Stimulated activated naive B cell treated with anti-CD40 and anti-IgM and Interleukin-4, amounts not matched to agents 10 μg/mL and 1 μg/mL and 100 μg/mL, for 72 hours (primary cell): ENCODE results near the gene U2SURP.
"Not testable (repeated sequence)": the region's sequence is repeated elsewhere in the genome, so short reads cannot be mapped to it uniquely, and the experiment has no call there.

Experiments used
- ATAC-seq, 2 donors: fragments of 150-1000 bp; cut with Tn5 transposase; replicated peaks; 2 replicates each; pipeline ENCODE4 v1.10.0; 2021; ENCODE audit warnings: moderate library complexity in 1 of 2
- DNase-seq: peaks from one replicate; pipeline ENCODE4 v3.0.0; 2021
- H3K27ac Mint-ChIP-seq: one replicate; pipeline ENCODE4 v1.8.0; 2022; ENCODE audit warnings: mild to moderate bottlenecking, mixed read lengths
- H3K27me3 Mint-ChIP-seq, 2 donors: one replicate each; pipeline ENCODE4 v1.8.0; 2022; ENCODE audit warnings: mixed read lengths in 2 of 2
- H3K36me3 Mint-ChIP-seq, 2 donors: one replicate each; pipeline ENCODE4 v1.8.0; 2022; ENCODE audit warnings: mixed read lengths in 2 of 2, mild to moderate bottlenecking in 1 of 2
- H3K4me1 Mint-ChIP-seq, 2 donors: one replicate each; pipeline ENCODE4 v1.8.0; 2022; ENCODE audit warnings: mixed read lengths in 2 of 2, mild to moderate bottlenecking in 1 of 2
- H3K4me3 Mint-ChIP-seq, 2 donors: one replicate each; pipeline ENCODE4 v1.8.0; 2022; ENCODE audit warnings: mild to moderate bottlenecking in 2 of 2, mixed read lengths in 2 of 2, moderate library complexity in 1 of 2
- H3K9me3 Mint-ChIP-seq, 2 donors: one replicate each; pipeline ENCODE4 v1.8.0; 2022; ENCODE audit warnings: mixed read lengths in 2 of 2, mild to moderate bottlenecking in 1 of 2

U2SURP gene

GRCh38 chr3:142988221-142988620, 13.1 kb upstream of the U2SURP start:
- peaks cover 4 to 13% of the 10 kb centered on the region in 2 donors for H3K4me1 Mint-ChIP-seq
- H3K36me3 Mint-ChIP-seq, DNase-seq, H3K27ac Mint-ChIP-seq, ATAC-seq, H3K9me3 Mint-ChIP-seq, H3K4me3 Mint-ChIP-seq, H3K27me3 Mint-ChIP-seq: not testable (repeated sequence)

GRCh38 chr3:142988826-142989225, 12.5 kb upstream of the U2SURP start:
- not testable (repeated sequence) for DNase-seq, H3K36me3 Mint-ChIP-seq, H3K4me3 Mint-ChIP-seq, ATAC-seq, H3K27ac Mint-ChIP-seq, H3K9me3 Mint-ChIP-seq, H3K27me3 Mint-ChIP-seq
- peaks cover 6 to 17% of the 10 kb centered on the region in 2 donors for H3K4me1 Mint-ChIP-seq

GRCh38 chr3:142990721-142991120, 10.6 kb upstream of the U2SURP start:
- no peak for ATAC-seq
- H3K27me3 Mint-ChIP-seq, result no peaks in the 10 kb centered on the region

GRCh38 chr3:142992323-142992722, 9.0 kb upstream of the U2SURP start:
- Mint-ChIP-seq H3K9me3 (peaks cover 0 to 1% of the 10 kb centered on the region in 2 donors), H3K27me3 (no peaks in the 10 kb centered on the region), H3K36me3 (no peaks in the 10 kb centered on the region), H3K4me3 (no peak overlapping the region), H3K4me1 (peaks cover 12 to 26% of the 10 kb centered on the region in 2 donors), H3K27ac (no peak overlapping the region)
- DNase-seq (no peak), ATAC-seq (no peak)

More at GRCh38 chr3:142990721-142991120, 10.6 kb upstream of the U2SURP start:
- Mint-ChIP-seq H3K36me3 (no peaks in the 10 kb centered on the region), H3K9me3 (peaks cover 0 to 1% of the 10 kb centered on the region in 2 donors), H3K4me1 (peaks cover 12 to 26% of the 10 kb centered on the region in 2 donors), H3K4me3 (no peak overlapping the region), H3K27ac (no peak overlapping the region)
- DNase-seq, result no peak

- Mint-ChIP-seq H3K4me3 (no peak overlapping the region), H3K9me3 (peaks cover 0 to 1% of the 10 kb centered on the region in 2 donors), H3K36me3 (no peaks in the 10 kb centered on the region), H3K27ac (no peak overlapping the region), H3K27me3 (no peaks in the 10 kb centered on the region), H3K4me1 (peaks cover 12 to 26% of the 10 kb centered on the region in 2 donors)
- ATAC-seq (peak; percentile 67 to 69), DNase-seq (peak; percentile 20)
Measured at GRCh38 chr3:142993958-142994442, 7.4 kb upstream of the U2SURP start.

- H3K4me3 Mint-ChIP-seq, result no peak overlapping the region
- H3K4me1 Mint-ChIP-seq, result peaks cover 20 to 41% of the 10 kb centered on the region in 2 donors
- DNase-seq, result no peak
- no peak overlapping the region for H3K27ac Mint-ChIP-seq
- H3K9me3 Mint-ChIP-seq, result no peaks in the 10 kb centered on the region
- peaks cover 0 to 5% of the 10 kb centered on the region in 2 donors for H3K36me3 Mint-ChIP-seq
- H3K27me3 Mint-ChIP-seq, result no peaks in the 10 kb centered on the region
- no peak for ATAC-seq
Measured at GRCh38 chr3:142997330-142997729, 4.0 kb upstream of the U2SURP start.

GRCh38 chr3:142998439-142998838, 2.9 kb upstream of the U2SURP start:
- Mint-ChIP-seq H3K36me3 (peaks cover 0 to 5% of the 10 kb centered on the region in 2 donors), H3K4me3 (no peak overlapping the region), H3K4me1 (peaks cover 20 to 40% of the 10 kb centered on the region in 2 donors), H3K27me3 (no peaks in the 10 kb centered on the region), H3K27ac (no peak overlapping the region), H3K9me3 (no peaks in the 10 kb centered on the region)
- DNase-seq (no peak), ATAC-seq (no peak)

GRCh38 chr3:142999881-143000280, 1.5 kb upstream of the U2SURP start:
- DNase-seq, result no peak
- no peak for ATAC-seq
- Mint-ChIP-seq H3K27ac (no peak overlapping the region), H3K9me3 (no peaks in the 10 kb centered on the region), H3K4me3 (peak overlapping the region in 1 of 2 donors; percentile 98), H3K4me1 (peaks cover 15 to 32% of the 10 kb centered on the region in 2 donors), H3K36me3 (peaks cover 2 to 5% of the 10 kb centered on the region in 2 donors), H3K27me3 (no peaks in the 10 kb centered on the region)

GRCh38 chr3:143000528-143000927, 842 bp upstream of the U2SURP start:
- H3K36me3 Mint-ChIP-seq, result peaks cover 2 to 5% of the 10 kb centered on the region in 2 donors

GRCh38 chr3:143001034-143001368, 369 bp upstream of the U2SURP start:
- H3K4me1 Mint-ChIP-seq, result peaks cover 15 to 35% of the 10 kb centered on the region in 2 donors
- peak; percentile 88 to 90 for ATAC-seq

More at GRCh38 chr3:143000528-143000927, 842 bp upstream of the U2SURP start:
- H3K9me3 Mint-ChIP-seq, result no peaks in the 10 kb centered on the region
- H3K27ac Mint-ChIP-seq, result peak overlapping the region; percentile 99
- DNase-seq (no peak), ATAC-seq (no peak)
- peak overlapping the region; percentile 98 to 99 for H3K4me3 Mint-ChIP-seq
- H3K27me3 Mint-ChIP-seq, result no peaks in the 10 kb centered on the region
- peaks cover 15 to 33% of the 10 kb centered on the region in 2 donors for H3K4me1 Mint-ChIP-seq

GRCh38 chr3:143002083-143002712, 828 bp downstream of the U2SURP start:
- no peaks in the 10 kb centered on the region for H3K9me3 Mint-ChIP-seq
- peaks cover 4 to 16% of the 10 kb centered on the region in 2 donors for H3K36me3 Mint-ChIP-seq
- peak overlapping the region; percentile 98 to 99 for H3K4me3 Mint-ChIP-seq
- DNase-seq, result no peak
- peaks cover 26 to 47% of the 10 kb centered on the region in 2 donors for H3K4me1 Mint-ChIP-seq
- H3K27ac Mint-ChIP-seq, result peak overlapping the region; percentile 99
- ATAC-seq, result peak; percentile 50 to 58
- H3K27me3 Mint-ChIP-seq, result no peaks in the 10 kb centered on the region

More at GRCh38 chr3:143001034-143001368, 369 bp upstream of the U2SURP start:
- peak overlapping the region; percentile 99 for H3K27ac Mint-ChIP-seq
- H3K36me3 Mint-ChIP-seq, result peaks cover 2 to 5% of the 10 kb centered on the region in 2 donors
- peak; percentile 70 for DNase-seq
- no peaks in the 10 kb centered on the region for H3K27me3 Mint-ChIP-seq
- no peaks in the 10 kb centered on the region for H3K9me3 Mint-ChIP-seq
- H3K4me3 Mint-ChIP-seq, result peak overlapping the region; percentile 98 to 99

- no peaks in the 10 kb centered on the region for H3K9me3 Mint-ChIP-seq
- ATAC-seq (no peak), DNase-seq (no peak)
- peaks cover 28 to 52% of the 10 kb centered on the region in 2 donors for H3K4me1 Mint-ChIP-seq
- H3K27ac Mint-ChIP-seq, result peak overlapping the region; percentile 99
- H3K27me3 Mint-ChIP-seq, result no peaks in the 10 kb centered on the region
- H3K4me3 Mint-ChIP-seq, result peak overlapping the region; percentile 98 to 99
- H3K36me3 Mint-ChIP-seq, result peaks cover 4 to 21% of the 10 kb centered on the region in 2 donors
Measured at GRCh38 chr3:143002727-143003126, 1.4 kb downstream of the U2SURP start.

- Mint-ChIP-seq H3K4me3 (no peak overlapping the region), H3K4me1 (peaks cover 34 to 62% of the 10 kb centered on the region in 2 donors), H3K36me3 (peaks cover 4 to 21% of the 10 kb centered on the region in 2 donors), H3K27ac (no peak overlapping the region), H3K27me3 (no peaks in the 10 kb centered on the region), H3K9me3 (no peaks in the 10 kb centered on the region)
- no peak for DNase-seq
- no peak for ATAC-seq
Measured at GRCh38 chr3:143004823-143005222, 3.5 kb downstream of the U2SURP start.

- peaks cover 24 to 59% of the 10 kb centered on the region in 2 donors for H3K4me1 Mint-ChIP-seq
- DNase-seq (no peak), ATAC-seq (no peak)
- no peak overlapping the region for H3K4me3 Mint-ChIP-seq
- no peaks in the 10 kb centered on the region for H3K27me3 Mint-ChIP-seq
- no peaks in the 10 kb centered on the region for H3K9me3 Mint-ChIP-seq
- no peak overlapping the region for H3K27ac Mint-ChIP-seq
- H3K36me3 Mint-ChIP-seq, result peaks cover 4 to 23% of the 10 kb centered on the region in 2 donors
Measured at GRCh38 chr3:143010024-143010423, 8.7 kb downstream of the U2SURP start.

- Mint-ChIP-seq H3K27me3 (no peaks in the 10 kb centered on the region), H3K9me3 (no peaks in the 10 kb centered on the region), H3K36me3 (peaks cover 2 to 16% of the 10 kb centered on the region in 2 donors), H3K4me1 (peaks cover 17 to 50% of the 10 kb centered on the region in 2 donors), H3K27ac (no peak overlapping the region), H3K4me3 (no peak overlapping the region)
- DNase-seq (no peak), ATAC-seq (no peak)
Measured at GRCh38 chr3:143011705-143012104, 10.3 kb downstream of the U2SURP start.
